ENCODE results near the gene COL4A2.

COL4A2 gene

GRCh38 chr13:110282316-110282841 is 24.7 kb upstream of the COL4A2 start:
- Histone ChIP-seq H3K23ac (ENCODE audit: low read depth, low read length, poor library complexity) (no peak overlapping the region), H2BK12ac (ENCODE audit: low read length) (no peak overlapping the region), H3K4me3 (ENCODE audit: low read length in 2 of 2) (no peak overlapping the region), H2AK5ac (ENCODE audit: low read depth, low read length) (no peak overlapping the region), H3K4me2 (ENCODE audit: insufficient read depth, low read length, poor library complexity, severe bottlenecking) (no peak overlapping the region), H3K79me1 (ENCODE audit: low read depth, low read length) (peaks cover 7% of the 10 kb centered on the region), H2BK120ac (ENCODE audit: low read depth, low read length) (no peak overlapping the region), H3K18ac (ENCODE audit: low read length) (no peak overlapping the region), H2BK5ac (ENCODE audit: low read length) (no peak overlapping the region), H3K4me1 (ENCODE audit: control insufficient read depth in 2 of 2, insufficient read depth in 1 of 2, low read depth in 1 of 2, low read length in 2 of 2) (peaks cover 7 to 12% of the 10 kb centered on the region in 2 donors), H3K9ac (ENCODE audit: low read depth, low read length, poor library complexity) (no peak overlapping the region), H4K91ac (ENCODE audit: low read depth, low read length, poor library complexity) (no peak overlapping the region), H2BK15ac (ENCODE audit: low read length) (no peak overlapping the region), H3K27ac (replicated peaks; ENCODE audit: low read length) (no peak overlapping the region), H3K36me3 (replicated peaks in 1 of 2; ENCODE audit: control insufficient read depth in 2 of 2, insufficient read depth in 2 of 2, low read length in 2 of 2) (no peaks in the 10 kb centered on the region), H3K14ac (ENCODE audit: low read length) (no peak overlapping the region), H4K8ac (ENCODE audit: low read depth, low read length) (no peak overlapping the region), H3K4ac (ENCODE audit: low read length) (no peak overlapping the region), H3K27me3 (ENCODE audit: control insufficient read depth in 3 of 3, insufficient read depth in 3 of 3, low read depth in 1 of 3, low read length in 3 of 3) (no peaks in the 10 kb centered on the region), H3K9me3 (replicated peaks in 1 of 2; ENCODE audit: control insufficient read depth in 2 of 2, insufficient read depth in 1 of 2, low read depth in 1 of 2, low read length in 2 of 2) (no peaks in the 10 kb centered on the region), H2AFZ (ENCODE audit: low read length) (no peak overlapping the region)
- DNase-seq (ENCODE audit: low spot score), result no peak
- WGBS, 2 donors (ENCODE audit: extremely low coverage in 2 of 2, insufficient read length in 2 of 2, insufficient replicate concordance in 1 of 2), result no CpG with 5 or more reads among the region's 1 CpG

DNA sequence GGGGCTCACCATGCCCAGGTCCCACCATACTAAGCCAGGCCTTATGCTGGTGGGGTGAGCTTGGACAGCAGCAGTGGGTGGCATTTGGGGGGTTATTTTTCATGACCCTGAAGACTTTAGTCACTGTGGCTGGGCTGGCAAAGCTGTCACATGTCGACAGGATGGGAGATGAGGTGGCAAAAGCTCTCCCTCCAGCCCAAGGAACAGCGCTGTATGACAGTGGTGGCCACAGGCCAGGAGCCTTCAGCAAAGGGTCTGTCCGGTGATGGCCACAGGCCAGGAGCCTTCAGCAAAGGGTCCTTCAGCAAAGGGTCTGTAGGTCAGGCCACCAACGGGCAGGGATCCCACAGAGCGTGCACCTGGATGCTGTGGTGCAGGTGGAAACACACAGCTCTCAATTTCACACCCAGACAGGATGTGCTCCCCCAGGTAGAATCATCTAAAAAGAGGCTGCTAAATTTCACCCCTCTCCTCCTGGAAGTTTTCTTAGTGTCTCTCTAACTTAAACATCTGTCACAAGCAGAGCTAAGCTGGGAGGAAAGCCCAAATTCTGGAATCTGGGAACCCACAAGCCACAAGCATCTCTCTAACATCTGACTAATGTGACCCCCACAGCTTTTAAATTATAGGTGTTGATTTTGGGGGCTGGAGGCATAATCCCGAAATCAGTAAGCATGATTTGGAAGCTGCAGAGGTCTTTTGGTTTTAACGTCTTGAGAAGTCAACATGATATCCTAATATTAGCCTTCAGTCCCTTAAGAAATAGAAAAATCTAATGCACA is 23.2 kb upstream of the COL4A2 start:
- peak overlapping the region in 1 of 2 donors; percentile 56 for H3K4me3 ChIP-seq (ENCODE audit: low read length in 2 of 2)
- H3K79me1 ChIP-seq (ENCODE audit: low read depth, low read length), result peaks cover 7% of the 10 kb centered on the region
- H2AK5ac ChIP-seq (ENCODE audit: low read depth, low read length), result no peak overlapping the region
- no peak overlapping the region for H3K14ac ChIP-seq (ENCODE audit: low read length)
- no CpG with 5 or more reads among the region's 7 CpGs for WGBS, 2 donors (ENCODE audit: extremely low coverage in 2 of 2, insufficient read length in 2 of 2, insufficient replicate concordance in 1 of 2)
- H4K91ac ChIP-seq (ENCODE audit: low read depth, low read length, poor library complexity), result no peak overlapping the region
- no peak overlapping the region for H2BK15ac ChIP-seq (ENCODE audit: low read length)
- H3K4me2 ChIP-seq (ENCODE audit: insufficient read depth, low read length, poor library complexity, severe bottlenecking), result no peak overlapping the region
- peaks cover 11 to 15% of the 10 kb centered on the region in 2 donors for H3K4me1 ChIP-seq (ENCODE audit: control insufficient read depth in 2 of 2, insufficient read depth in 1 of 2, low read depth in 1 of 2, low read length in 2 of 2)
- H2BK12ac ChIP-seq (ENCODE audit: low read length), result no peak overlapping the region
- peak overlapping the region; percentile 37 for H3K23ac ChIP-seq (ENCODE audit: low read depth, low read length, poor library complexity)
- peaks cover 0 to under 1% of the 10 kb centered on the region in 2 donors for H3K36me3 ChIP-seq (replicated peaks in 1 of 2; ENCODE audit: control insufficient read depth in 2 of 2, insufficient read depth in 2 of 2, low read length in 2 of 2)
- DNase-seq (ENCODE audit: low spot score), result no peak
- H3K4ac ChIP-seq (ENCODE audit: low read length), result no peak overlapping the region
- H2BK5ac ChIP-seq (ENCODE audit: low read length), result no peak overlapping the region
- H4K8ac ChIP-seq (ENCODE audit: low read depth, low read length), result no peak overlapping the region
- H2AFZ ChIP-seq (ENCODE audit: low read length), result no peak overlapping the region
- H3K27me3 ChIP-seq (ENCODE audit: control insufficient read depth in 3 of 3, insufficient read depth in 3 of 3, low read depth in 1 of 3, low read length in 3 of 3), result no peaks in the 10 kb centered on the region
- H3K18ac ChIP-seq (ENCODE audit: low read length), result no peak overlapping the region
- no peak overlapping the region for H3K27ac ChIP-seq (replicated peaks; ENCODE audit: low read length)
- H3K9ac ChIP-seq (ENCODE audit: low read depth, low read length, poor library complexity), result peak overlapping the region; percentile 5
- no peaks in the 10 kb centered on the region for H3K9me3 ChIP-seq (replicated peaks in 1 of 2; ENCODE audit: control insufficient read depth in 2 of 2, insufficient read depth in 1 of 2, low read depth in 1 of 2, low read length in 2 of 2)
- no peak overlapping the region for H2BK120ac ChIP-seq (ENCODE audit: low read depth, low read length)

DNA sequence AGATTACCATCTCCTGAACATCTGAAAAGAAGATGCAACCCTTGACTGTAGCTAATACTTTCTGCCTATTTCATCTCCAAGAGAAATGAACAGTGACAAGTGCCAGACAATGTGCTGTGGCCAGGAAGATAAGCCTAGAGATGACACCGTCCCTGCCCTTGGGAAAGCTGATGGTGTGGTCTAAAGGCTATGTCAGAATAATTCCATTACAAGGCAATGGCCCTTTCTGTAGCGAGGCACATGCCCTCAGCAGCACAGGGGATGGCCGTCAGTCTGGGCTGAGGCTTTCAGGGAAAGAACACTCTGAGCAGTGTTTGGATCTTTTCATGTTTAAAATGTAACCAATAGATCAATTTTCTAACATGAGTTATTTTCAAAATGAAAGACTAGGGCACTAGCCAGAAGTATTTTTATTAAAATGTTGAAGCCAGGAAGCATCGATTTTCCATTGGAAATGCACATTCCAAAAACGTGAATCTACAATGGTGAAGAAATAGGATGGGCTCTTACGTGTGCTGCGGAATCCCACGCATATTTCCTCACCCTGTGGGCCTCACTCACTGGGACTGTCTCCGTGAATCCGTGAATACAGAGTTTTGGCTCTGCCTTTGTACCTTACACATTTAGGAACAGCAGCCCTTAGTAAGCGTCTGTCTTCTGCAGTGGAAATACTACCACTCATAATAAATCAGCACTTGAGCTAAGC is 22.2 kb upstream of the COL4A2 start:
- Histone ChIP-seq H3K9me3 (replicated peaks in 1 of 2; ENCODE audit: control insufficient read depth in 2 of 2, insufficient read depth in 1 of 2, low read depth in 1 of 2, low read length in 2 of 2) (no peaks in the 10 kb centered on the region), H4K91ac (ENCODE audit: low read depth, low read length, poor library complexity) (no peak overlapping the region), H2AK5ac (ENCODE audit: low read depth, low read length) (no peak overlapping the region), H3K18ac (ENCODE audit: low read length) (no peak overlapping the region), H3K36me3 (replicated peaks in 1 of 2; ENCODE audit: control insufficient read depth in 2 of 2, insufficient read depth in 2 of 2, low read length in 2 of 2) (peaks cover 0 to 6% of the 10 kb centered on the region in 2 donors), H4K8ac (ENCODE audit: low read depth, low read length) (no peak overlapping the region), H3K4me2 (ENCODE audit: insufficient read depth, low read length, poor library complexity, severe bottlenecking) (no peak overlapping the region), H3K27me3 (ENCODE audit: control insufficient read depth in 3 of 3, insufficient read depth in 3 of 3, low read depth in 1 of 3, low read length in 3 of 3) (no peaks in the 10 kb centered on the region), H3K14ac (ENCODE audit: low read length) (no peak overlapping the region), H3K23ac (ENCODE audit: low read depth, low read length, poor library complexity) (no peak overlapping the region), H2BK12ac (ENCODE audit: low read length) (no peak overlapping the region), H3K9ac (ENCODE audit: low read depth, low read length, poor library complexity) (no peak overlapping the region), H3K79me1 (ENCODE audit: low read depth, low read length) (peaks cover 7% of the 10 kb centered on the region), H3K4ac (ENCODE audit: low read length) (no peak overlapping the region), H3K4me3 (ENCODE audit: low read length in 2 of 2) (no peak overlapping the region), H2BK15ac (ENCODE audit: low read length) (no peak overlapping the region), H2AFZ (ENCODE audit: low read length) (no peak overlapping the region), H3K27ac (replicated peaks; ENCODE audit: low read length) (no peak overlapping the region), H3K4me1 (ENCODE audit: control insufficient read depth in 2 of 2, insufficient read depth in 1 of 2, low read depth in 1 of 2, low read length in 2 of 2) (peaks cover 11 to 15% of the 10 kb centered on the region in 2 donors), H2BK5ac (ENCODE audit: low read length) (no peak overlapping the region), H2BK120ac (ENCODE audit: low read depth, low read length) (no peak overlapping the region)
- no peak for DNase-seq (ENCODE audit: low spot score)
- no CpG with 5 or more reads among the region's 11 CpGs for WGBS, 2 donors (ENCODE audit: extremely low coverage in 2 of 2, insufficient read length in 2 of 2, insufficient replicate concordance in 1 of 2)
